ENCODE results near the gene FANCC.
A peak's percentile ranks its signal among the peaks of the same experiment; 100 is the strongest.

The FANCC gene

GRCh38 chr9:95143591-95144561, 173.6 kb downstream of the FANCC start:
- DNase-seq (ENCODE audit: low read depth): peak; percentile 88

GRCh38 chr9:95142728-95143127, 174.8 kb downstream of the FANCC start:
- DNase-seq (ENCODE audit: low read depth): no peak

- DNase-seq (ENCODE audit: low read depth): no peak
Observed at GRCh38 chr9:95142315-95142714, 175.2 kb downstream of the FANCC start.

GRCh38 chr9:95140821-95141220, 176.7 kb downstream of the FANCC start:
- DNase-seq (ENCODE audit: low read depth): no peak

GRCh38 chr9:95139126-95139525, 178.4 kb downstream of the FANCC start:
- DNase-seq (ENCODE audit: low read depth): no peak

- DNase-seq (ENCODE audit: low read depth): no peak
Observed at GRCh38 chr9:95138474-95138873, 179.0 kb downstream of the FANCC start.

- no peak for DNase-seq (ENCODE audit: low read depth)
Observed at GRCh38 chr9:95137587-95138145, 179.8 kb downstream of the FANCC start.

GRCh38 chr9:95135756-95136155, 181.8 kb downstream of the FANCC start:
- no peak for DNase-seq (ENCODE audit: low read depth)

- no peak for DNase-seq (ENCODE audit: low read depth)
Observed at GRCh38 chr9:95134457-95134881, 183.0 kb downstream of the FANCC start.

- no peak for DNase-seq (ENCODE audit: low read depth)
Observed at GRCh38 chr9:95133325-95133705, 184.2 kb downstream of the FANCC start.

GRCh38 chr9:95132366-95133324, 184.9 kb downstream of the FANCC start:
- no peak for DNase-seq (ENCODE audit: low read depth)

- DNase-seq (ENCODE audit: low read depth): peak; percentile 51
Observed at GRCh38 chr9:95131023-95131943, 186.2 kb downstream of the FANCC start.

GRCh38 chr9:95130484-95130883, 187.0 kb downstream of the FANCC start:
- no peak for DNase-seq (ENCODE audit: low read depth)

- no peak for DNase-seq (ENCODE audit: low read depth)
Observed at GRCh38 chr9:95129476-95130291, 187.8 kb downstream of the FANCC start.

- DNase-seq (ENCODE audit: low read depth): no peak
Observed at GRCh38 chr9:95128177-95128524, 189.4 kb downstream of the FANCC start.

- DNase-seq (ENCODE audit: low read depth): peak; percentile 72
Observed at GRCh38 chr9:95127249-95128176, 190.0 kb downstream of the FANCC start.

- DNase-seq (ENCODE audit: low read depth): no peak
Observed at GRCh38 chr9:95126739-95127138, 190.8 kb downstream of the FANCC start.

- DNase-seq (ENCODE audit: low read depth): no peak
Observed at GRCh38 chr9:95125652-95126051, 191.9 kb downstream of the FANCC start.

Data from stromal cell of bone marrow (primary cell).